Endothelial cell of umbilical vein (primary cell): ENCODE measurements around the gene NRBF2. TPM values are rescaled to one million over a fixed set of nuclear protein-coding genes. Genes with fewer than 3 reads are reported as not detected.

Experiments used
- BruUV-seq: library from RNA; stranded (reverse); fragments of 400-500 nt; replicated peaks from 2 replicates; lab custom pipeline; 2021; lab: Mats Ljungman, UMichigan
- CTCF ChIA-PET: fragments of 300-600, 350-600 bp; sonication (Branson Sonifier 250); formaldehyde crosslinking; loops from one replicate; lab custom pipeline; 2021; ENCODE audit warnings: antibody characterized with exemption, inconsistent platforms; lab: Charles Lee
- POLR2A ChIA-PET: fragments of 300-600, 350-600 bp; sonication (Branson Sonifier 250); formaldehyde crosslinking; loops from one replicate; lab custom pipeline; 2021; ENCODE audit warnings: antibody characterized with exemption, inconsistent platforms; lab: Charles Lee
- DNase-seq: peaks from one replicate; pipeline ENCODE4 v3.0.0-alpha.2; 2011; ENCODE audit warnings: low read depth, low spot score
- FAIRE-seq: peaks from 2 replicates; lab custom pipeline; 2011; peaks lifted over from hg19 to GRCh38; lab: Jason Lieb, UNC
- H2AFZ ChIP-seq: 2 replicates; pipeline ENCODE4 v1.6.0; 2012; ENCODE audit warnings: low read depth, low read length, control low read depth, inconsistent platforms
- H3K27ac ChIP-seq: 2 replicates; pipeline ENCODE4 v1.5.1; 2011; ENCODE audit warnings: low read depth, mild to moderate bottlenecking, control low read depth, low read length, moderate library complexity; ENCODE audit not compliant: insufficient read depth
- H3K27me3 ChIP-seq, 2 experiments: 2 replicates each; pipeline versions ENCODE4 v1.6.0 to v1.6.1; 2011; ENCODE audit warnings: low read length in 2 of 2, mixed read lengths in 1 of 2; ENCODE audit not compliant: control insufficient read depth in 2 of 2, insufficient read depth in 2 of 2
- H3K36me3 ChIP-seq, 2 experiments: 2 replicates in 1 of 2; 3 replicates in 1 of 2; pipeline ENCODE4 v1.5.1; 2011; ENCODE audit warnings: low read length in 2 of 2, mild to moderate bottlenecking in 1 of 2, moderate library complexity in 1 of 2; ENCODE audit not compliant: control insufficient read depth in 2 of 2, insufficient read depth in 2 of 2; ENCODE audit errors: extremely low read depth in 1 of 2
- H3K4me1 ChIP-seq: 3 replicates; pipeline ENCODE4 v1.5.1; 2011; ENCODE audit warnings: mild to moderate bottlenecking, low read length; ENCODE audit not compliant: control insufficient read depth, insufficient read depth; ENCODE audit errors: extremely low read depth
- H3K4me2 ChIP-seq: 2 replicates; pipeline ENCODE4 v1.6.1; 2011; ENCODE audit warnings: low read length, control low read depth, mixed read lengths; ENCODE audit not compliant: insufficient read depth
- H3K4me3 ChIP-seq, 3 experiments: fragments of 200-600 bp in 1 of 3; sonication (generic), shearing (Covaris generic) in 1 of 3; replicated peaks in 1 of 3; 2 replicates each; pipeline ENCODE4 v1.5.1; 2011 to 2016; ENCODE audit warnings: control low read depth in 3 of 3, low read length in 3 of 3, mild to moderate bottlenecking in 2 of 3, inconsistent platforms in 1 of 3, low read depth in 1 of 3, moderate library complexity in 1 of 3; ENCODE audit not compliant: insufficient read depth in 1 of 3
- H3K79me2 ChIP-seq: 2 replicates; pipeline ENCODE4 v1.6.0; 2012; ENCODE audit warnings: low read length, inconsistent platforms; ENCODE audit not compliant: control insufficient read depth, insufficient read depth
- H3K9ac ChIP-seq: replicated peaks from 2 replicates; pipeline ENCODE3; 2011; ENCODE audit warnings: low read length, control low read depth; ENCODE audit not compliant: insufficient read depth; ENCODE audit errors: extremely low read depth
- H3K9me1 ChIP-seq: replicated peaks from 3 replicates; pipeline ENCODE4 v1.6.0; 2011; ENCODE audit warnings: mild to moderate bottlenecking, low read length; ENCODE audit not compliant: control insufficient read depth, insufficient read depth; ENCODE audit errors: extremely low read depth
- H3K9me3 ChIP-seq: replicated peaks from 2 replicates; pipeline ENCODE4 v1.5.1; 2012; ENCODE audit warnings: low read length, inconsistent platforms; ENCODE audit not compliant: control insufficient read depth, insufficient read depth
- H4K20me1 ChIP-seq: replicated peaks from 2 replicates; pipeline ENCODE3; 2011; ENCODE audit warnings: mild to moderate bottlenecking, low read length; ENCODE audit not compliant: control insufficient read depth, insufficient read depth; ENCODE audit errors: extremely low read depth
- CTCF ChIP-seq, 2 donors: IDR thresholded peaks; 1 replicate in 1 of 2; 2 replicates in 1 of 2; pipeline ENCODE4 v1.5.1; 2011; ENCODE audit warnings: low read length in 2 of 2, mild to moderate bottlenecking in 2 of 2, moderate library complexity in 2 of 2, control low read depth in 1 of 2, inconsistent platforms in 1 of 2, low read depth in 1 of 2; ENCODE audit not compliant: insufficient read depth in 1 of 2; ENCODE audit errors: extremely low read depth in 1 of 2
- EZH2 ChIP-seq: IDR thresholded peaks from 2 replicates; pipeline ENCODE4 v1.6.1; 2012; ENCODE audit warnings: borderline replicate concordance, low read depth, mild to moderate bottlenecking, moderate library complexity, low read length, inconsistent platforms; ENCODE audit not compliant: severe bottlenecking
- FOS ChIP-seq: IDR thresholded peaks from 2 replicates; pipeline ENCODE4 v1.6.1; 2011; ENCODE audit warnings: mild to moderate bottlenecking, low read length, moderate library complexity, borderline replicate concordance; ENCODE audit not compliant: insufficient read depth
- GATA2 ChIP-seq: IDR thresholded peaks from 2 replicates; pipeline ENCODE4 v1.7.0; 2011; ENCODE audit warnings: low read depth, mild to moderate bottlenecking, moderate library complexity, mixed read lengths, low read length; ENCODE audit not compliant: insufficient read length, insufficient read depth
- JUN ChIP-seq: IDR thresholded peaks from 2 replicates; pipeline ENCODE4 v1.6.1; 2011; ENCODE audit warnings: borderline replicate concordance, low read depth; ENCODE audit not compliant: insufficient read length, insufficient read depth
- MAX ChIP-seq: IDR thresholded peaks from 2 replicates; pipeline ENCODE4 v1.6.1; 2011; ENCODE audit not compliant: insufficient read depth, insufficient read length
- MYC ChIP-seq: IDR thresholded peaks from one replicate; pipeline ENCODE4 v1.6.1; 2011; ENCODE audit warnings: mild to moderate bottlenecking, low read depth, low read length
- POLR2A ChIP-seq: IDR thresholded peaks from 2 replicates; pipeline ENCODE4 v1.6.1; 2012; ENCODE audit warnings: low read depth, mild to moderate bottlenecking, control low read depth, low read length
- POLR2AphosphoS5 ChIP-seq: IDR thresholded peaks from 2 replicates; pipeline ENCODE4 v1.6.1; 2012; ENCODE audit warnings: low read depth, mild to moderate bottlenecking, control low read depth, low read length, moderate library complexity; ENCODE audit not compliant: insufficient read depth
- dilution Hi-C: fragments of 300-500 bp; cut with MboI; formaldehyde crosslinking; loops from one replicate; pipeline ENCODE4 v1.15.0; 2019; ENCODE audit warnings: low sequenced_read_pairs; ENCODE audit not compliant: extremely low pct_ligation_motif_present
- intact Hi-C: fragments of 100-400 bp; cut with micrococcal nuclease; formaldehyde crosslinking; loops from one replicate; pipeline ENCODE4 v1.10.0; 2022
- polyA plus RNA-seq, 4 experiments: library from polyadenylated mRNA; depleted of rRNA in 3 of 4; stranded (reverse) in 3 of 4; unstranded in 1 of 4; fragments of >200 nt; gene quantifications; 2 replicates each; pipeline versions ENCODE4 v1.2.1 to v1.2.3, GENCODE V29; 2011 to 2012; ENCODE audit warnings: missing spikeins in 1 of 4
- total RNA-seq: library from RNA; stranded (reverse); gene quantifications from 2 replicates; pipeline ENCODE4 v1.2.3, GENCODE V29; 2021

NRBF2 gene
- total and polyA plus RNA-seq, 2 donors (not counting 3 experiments of a cell fraction or from before 2014, with no cell fraction given): 7.6 to 17.7 TPM

GRCh38 chr10:63105225-63106110, 27.7 kb upstream of the NRBF2 start:
- Histone ChIP-seq H3K9me1 (no peaks in the 10 kb centered on the region), H3K9ac (no peak overlapping the region), H2AFZ (no peak overlapping the region), H3K4me2 (no peak overlapping the region), H3K36me3 (no peaks in the 10 kb centered on the region), H4K20me1 (no peaks in the 10 kb centered on the region), H3K4me1 (no peaks in the 10 kb centered on the region), H3K4me3 (no peak overlapping the region), H3K9me3 (no peaks in the 10 kb centered on the region), H3K79me2 (no peaks in the 10 kb centered on the region), H3K27ac (no peak overlapping the region), H3K27me3 (no peaks in the 10 kb centered on the region)
- intact Hi-C loops (no loop called here), dilution Hi-C loops (no loop called here)
- FAIRE-seq (peak; percentile 35), DNase-seq (no peak)
- TF ChIP-seq GATA2 (no peak), POLR2AphosphoS5 (no peak), MYC (no peak), CTCF (IDR thresholded peaks at IDR 0.05; ENCODE audit: extremely low read depth in 1 of 2, insufficient read depth in 1 of 2, low read depth in 1 of 2, low read length in 2 of 2) (no peak), FOS (no peak), JUN (no peak), MAX (no peak), EZH2 (no peak), POLR2A (no peak)
- no TSS peak for BruUV-seq
- POLR2A ChIA-PET: interaction anchor here (1.4 kb wide), 1 partner anchor 27 kb away, joined by 3 read pairs; the partner anchor contains the start of gene NRBF2
- CTCF ChIA-PET: no interaction called here
